Measurements from ENCODE around the gene MICAL3. TPM values are rescaled to one million over a fixed set of nuclear protein-coding genes. Genes with fewer than 3 reads are reported as not detected.

MICAL3 gene
- polyA plus RNA-seq, 1 of the 3 experiments (the other 2 are of a cell fraction) = 83.1 TPM

- POLR2A ChIA-PET = no interaction called here
- Histone ChIP-seq H3F3A (replicated peaks; ENCODE audit: insufficient read depth) (no peaks in the 10 kb centered on the region), H3K9me3 (no peaks in the 10 kb centered on the region), H3K36me3 (replicated peaks in 1 of 2; ENCODE audit: control insufficient read depth in 1 of 2, insufficient read depth in 2 of 2, low read length in 1 of 2) (peaks cover 0 to 4% of the 10 kb centered on the region in 2 experiments), H3K27me3 (ENCODE audit: insufficient read depth) (no peaks in the 10 kb centered on the region), H3K27ac (ENCODE audit: low read depth in 2 of 2, low read length in 1 of 2) (peak overlapping the region in 1 of 2 experiments; percentile 57; a peak in 2 of 4 replicates), H3K9me2 (no peaks in the 10 kb centered on the region), H3K4me2 (no peak overlapping the region), H3K4me1 (ENCODE audit: control insufficient read depth in 1 of 2, insufficient read depth in 2 of 2, low read depth in 1 of 2, low read length in 1 of 2) (peaks cover 0 to 59% of the 10 kb centered on the region in 2 experiments; a peak in 2 of 4 replicates), H3K9ac (no peak overlapping the region), H3K79me2 (ENCODE audit: insufficient read depth) (peaks cover 97% of the 10 kb centered on the region), H4K20me1 (ENCODE audit: insufficient read depth) (peaks cover 74% of the 10 kb centered on the region), H3K4me3 (ENCODE audit: low read depth in 2 of 2, low read length in 1 of 2) (no peak overlapping the region), H2AFZ (ENCODE audit: low read depth) (no peak overlapping the region)
- 69% methylated on average over 4 of the region's 4 CpGs for WGBS (ENCODE audit: low lambda C conversion rate)
- CTCF ChIA-PET = interaction anchor here (1.0 to 1.8 kb wide), 4 partner anchors 13 to 84 kb away, joined by 3 to 5 read pairs (median 3); partner anchors contain the start of gene MICAL3
- DNase-seq = peak; percentile 38
- no peak for TF ChIP-seq POLR2AphosphoS5 (IDR thresholded peaks at IDR 0.05; ENCODE audit: low read depth, low read length)
- no peak for TF ChIP-seq RCOR1 (IDR thresholded peaks at IDR 0.05; ENCODE audit: low read length)
- no peak for TF ChIP-seq USF2 (IDR thresholded peaks at IDR 0.05; ENCODE audit: borderline replicate concordance, low read depth, low read length)
- no peak for TF ChIP-seq NRF1 (IDR thresholded peaks at IDR 0.05; ENCODE audit: low read depth, low read length)
- no peak for TF ChIP-seq USF1 (IDR thresholded peaks at IDR 0.05; ENCODE audit: borderline replicate concordance, low read depth)
- no peak for TF ChIP-seq YY1 (IDR thresholded peaks at IDR 0.05; ENCODE audit: low read depth)
- TF ChIP-seq, protein P1, sequence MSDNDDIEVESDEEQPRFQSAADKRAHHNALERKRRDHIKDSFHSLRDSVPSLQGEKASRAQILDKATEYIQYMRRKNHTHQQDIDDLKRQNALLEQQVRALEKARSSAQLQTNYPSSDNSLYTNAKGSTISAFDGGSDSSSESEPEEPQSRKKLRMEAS (IDR thresholded peaks at IDR 0.05; ENCODE audit: low read depth) = no peak
- TF ChIP-seq MXI1 (IDR thresholded peaks at IDR 0.05; ENCODE audit: low read depth, low read length) = peak; percentile 32; the same call in 1 of the 2 replicates
- TF ChIP-seq GATA2 (CRISPR knock-in tag; IDR thresholded peaks at IDR 0.05) = peak; percentile 61
- no peak for TF ChIP-seq PBX3 (IDR thresholded peaks at IDR 0.05)
- TF ChIP-seq EZH2phosphoT487 (IDR thresholded peaks at IDR 0.05; ENCODE audit: borderline replicate concordance, low read depth) = no peak
- TF ChIP-seq TCF12 (IDR thresholded peaks at IDR 0.05) = no peak
- TF ChIP-seq ELF1 (IDR thresholded peaks at IDR 0.05) = no peak
- TF ChIP-seq SIN3A (IDR thresholded peaks at IDR 0.05; ENCODE audit: borderline replicate concordance, low read depth, low read length) = no peak
- no peak for TF ChIP-seq SMC3 (IDR thresholded peaks at IDR 0.05; ENCODE audit: low read depth, low read length)
- TF ChIP-seq EP300 (IDR thresholded peaks at IDR 0.05; ENCODE audit: borderline replicate concordance in 1 of 2, low read depth in 1 of 2, low read length in 1 of 2) = no peak
- no peak for TF ChIP-seq JUND (IDR thresholded peaks at IDR 0.05)
Measured at GRCh38 chr22:17939579-17939978, 84.8 kb downstream of the MICAL3 start.
